Stomach (tissue), 4 donors: Measurements from ENCODE around the gene LRRC74A.

Experiments used
- CTCF ChIP-seq, 7 experiments: fragments of 450-650 bp in 4 of 7; fragments of 200-600 bp in 3 of 7; sonication (generic) in 3 of 7; IDR thresholded peaks; one replicate each; pipeline ENCODE4 v1.5.1; 2016 to 2019; ENCODE audit warnings: antibody characterized with exemption in 7 of 7, control low read depth in 2 of 7, mild to moderate bottlenecking in 1 of 7
- POLR2A ChIP-seq, 4 donors: fragments of 450-650 bp; IDR thresholded peaks; one replicate each; pipeline ENCODE4 v1.6.1; 2016; ENCODE audit warnings: antibody characterized with exemption in 4 of 4, control low read depth in 2 of 4, mild to moderate bottlenecking in 1 of 4, moderate library complexity in 1 of 4
- POLR2AphosphoS5 ChIP-seq, 3 donors: sonication (generic); formaldehyde crosslinking; IDR thresholded peaks; one replicate each; pipeline ENCODE4 v1.6.1; 2016; ENCODE audit warnings: antibody characterized with exemption in 3 of 3

GRCh38 chr14:76880449-76880848 is 54.2 kb downstream of the LRRC74A start:
- no peak for TF ChIP-seq POLR2A (IDR thresholded peaks at IDR 0.05)
- TF ChIP-seq CTCF (IDR thresholded peaks at IDR 0.05), result no peak
- no peak for TF ChIP-seq POLR2AphosphoS5 (IDR thresholded peaks at IDR 0.05)
